Thyroid gland (tissue), 4 donors: ENCODE results near the gene OTUD7B. TPM values are rescaled to one million over a fixed set of nuclear protein-coding genes. Genes with fewer than 3 reads are reported as not detected.

Experiments used
- DNase-seq, 2 donors: peaks; one replicate each; pipeline ENCODE4 v3.0.0-alpha.2; 2019
- H3K27ac ChIP-seq, 3 donors: fragments of 200-600 bp; sonication (generic); 1 replicate in 2 of 3; 2 replicates in 1 of 3; pipeline ENCODE4 v1.5.1; 2016 to 2019; ENCODE audit warnings: mild to moderate bottlenecking in 1 of 3, moderate library complexity in 1 of 3
- H3K27me3 ChIP-seq: fragments of 200-600 bp; sonication (generic); one replicate; pipeline ENCODE4 v1.5.1; 2019
- H3K36me3 ChIP-seq, 2 donors: fragments of 200-600 bp; sonication (generic); one replicate each; pipeline ENCODE4 v1.5.1; 2016 to 2019
- H3K4me1 ChIP-seq, 2 donors: fragments of 200-600 bp; sonication (generic); one replicate each; pipeline ENCODE4 v1.5.1; 2017 to 2019
- H3K4me3 ChIP-seq, 3 donors: fragments of 200-600 bp; sonication (generic); replicated peaks in 1 of 3; 1 replicate in 2 of 3; 2 replicates in 1 of 3; pipeline ENCODE4 v1.5.1; 2016; ENCODE audit warnings: mild to moderate bottlenecking in 1 of 3
- H3K9me3 ChIP-seq: fragments of 200-600 bp; sonication (generic); one replicate; pipeline ENCODE4 v1.5.1; 2017
- POLR2A ChIP-seq, 2 donors: fragments of 450-650 bp; IDR thresholded peaks; one replicate each; pipeline ENCODE4 v1.6.1; 2017; ENCODE audit warnings: antibody characterized with exemption in 2 of 2, mild to moderate bottlenecking in 2 of 2, moderate library complexity in 1 of 2
- WGBS, 2 donors: methylation state at CpG; one replicate each; pipeline ENCODE4 v1.1.5; 2017; 5-methylcytosine and 5-hydroxymethylcytosine counted together
- intact Hi-C: fragments of 100-400 bp; cut with DNase I; formaldehyde crosslinking; loops from one replicate; pipeline ENCODE4 v1.15.1; 2023
- total RNA-seq, 4 donors: library from RNA; depleted of rRNA; stranded (reverse); fragments of >200 nt; gene quantifications; one replicate each; pipeline ENCODE4 v1.2.3, GENCODE V29; 2016
- TF ChIP-seq, protein P1 (sequence below), 6 experiments: fragments of 200-600 bp in 3 of 6; fragments of 450-650 bp in 3 of 6; sonication (generic) in 3 of 6; IDR thresholded peaks; one replicate each; pipeline ENCODE4 v1.5.1; 2016 to 2019; ENCODE audit warnings: antibody characterized with exemption in 6 of 6, mild to moderate bottlenecking in 2 of 6, inconsistent platforms in 1 of 6, moderate library complexity in 1 of 6

OTUD7B gene
- total RNA-seq, 4 donors from 2014 or later, result 15.9 to 39.2 (median 23.2) TPM

DNA sequence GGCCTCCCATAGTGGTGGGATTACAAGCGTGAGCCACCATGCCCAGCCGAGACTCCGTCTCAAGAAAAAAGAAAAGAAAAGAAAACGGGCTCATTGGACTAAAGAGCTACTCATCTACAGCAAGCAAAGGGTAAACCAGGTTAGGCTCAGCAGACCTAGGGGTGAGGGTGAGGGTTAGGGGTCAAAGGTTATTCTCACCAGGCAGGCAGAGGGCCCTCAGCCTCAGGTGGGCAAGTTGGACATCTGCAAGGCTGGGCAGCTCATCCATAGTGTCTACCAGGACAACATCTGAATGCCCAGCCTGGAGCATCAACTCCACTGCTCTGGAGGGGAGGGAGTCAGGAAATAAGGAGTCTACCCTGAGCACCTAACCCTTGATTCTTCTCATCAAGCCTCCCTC is 77.3 kb downstream of the OTUD7B start:
- Histone ChIP-seq H3K4me3 (no peak overlapping the region), H3K27ac (no peak overlapping the region), H3K9me3 (no peaks in the 10 kb centered on the region), H3K36me3 (no peaks in the 10 kb centered on the region), H3K4me1 (peaks cover 7 to 21% of the 10 kb centered on the region in 2 donors), H3K27me3 (no peaks in the 10 kb centered on the region)
- 96 to 99% methylated on average over 4 of the region's 4 CpGs for WGBS, 2 donors
- DNase-seq, result no peak
- TF ChIP-seq POLR2A (IDR thresholded peaks at IDR 0.05), result no peak
- TF ChIP-seq, protein P1, sequence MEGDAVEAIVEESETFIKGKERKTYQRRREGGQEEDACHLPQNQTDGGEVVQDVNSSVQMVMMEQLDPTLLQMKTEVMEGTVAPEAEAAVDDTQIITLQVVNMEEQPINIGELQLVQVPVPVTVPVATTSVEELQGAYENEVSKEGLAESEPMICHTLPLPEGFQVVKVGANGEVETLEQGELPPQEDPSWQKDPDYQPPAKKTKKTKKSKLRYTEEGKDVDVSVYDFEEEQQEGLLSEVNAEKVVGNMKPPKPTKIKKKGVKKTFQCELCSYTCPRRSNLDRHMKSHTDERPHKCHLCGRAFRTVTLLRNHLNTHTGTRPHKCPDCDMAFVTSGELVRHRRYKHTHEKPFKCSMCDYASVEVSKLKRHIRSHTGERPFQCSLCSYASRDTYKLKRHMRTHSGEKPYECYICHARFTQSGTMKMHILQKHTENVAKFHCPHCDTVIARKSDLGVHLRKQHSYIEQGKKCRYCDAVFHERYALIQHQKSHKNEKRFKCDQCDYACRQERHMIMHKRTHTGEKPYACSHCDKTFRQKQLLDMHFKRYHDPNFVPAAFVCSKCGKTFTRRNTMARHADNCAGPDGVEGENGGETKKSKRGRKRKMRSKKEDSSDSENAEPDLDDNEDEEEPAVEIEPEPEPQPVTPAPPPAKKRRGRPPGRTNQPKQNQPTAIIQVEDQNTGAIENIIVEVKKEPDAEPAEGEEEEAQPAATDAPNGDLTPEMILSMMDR (IDR thresholded peaks at IDR 0.05), result no peak
- intact Hi-C loops, result loop anchor here (5.0 kb wide), 1 partner anchor 36 kb away; the partner anchor contains the start of gene BOLA1

DNA sequence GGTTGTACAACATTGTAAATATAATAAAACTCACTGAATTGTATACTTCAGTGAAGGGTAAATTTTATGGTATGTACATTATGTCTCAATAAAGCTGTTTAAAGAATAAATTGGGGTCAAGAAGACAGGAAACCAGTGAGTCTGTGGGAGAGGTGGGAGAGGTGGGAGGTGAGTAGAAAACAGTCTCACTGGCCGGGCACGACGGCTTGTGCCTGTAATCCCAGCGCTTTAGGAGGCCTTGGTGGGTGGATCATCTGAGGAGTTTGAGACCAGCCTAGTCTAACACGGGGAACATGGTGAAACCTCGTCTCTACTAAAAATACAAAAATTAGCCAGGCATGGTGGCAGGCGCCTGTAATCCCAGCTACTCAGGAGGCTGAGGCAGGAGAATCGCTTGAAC is 78.1 kb downstream of the OTUD7B start:
- Histone ChIP-seq H3K9me3 (no peaks in the 10 kb centered on the region), H3K4me1 (peaks cover 6 to 13% of the 10 kb centered on the region in 2 donors), H3K27me3 (no peaks in the 10 kb centered on the region), H3K27ac (no peak overlapping the region), H3K4me3 (no peak overlapping the region), H3K36me3 (no peaks in the 10 kb centered on the region)
- WGBS, 2 donors, result 92 to 94% methylated on average over 8 of the region's 8 CpGs
- intact Hi-C loops, result loop anchor here (5.0 kb wide), 1 partner anchor 35 kb away; the partner anchor contains the start of gene BOLA1
- TF ChIP-seq POLR2A (IDR thresholded peaks at IDR 0.05), result no peak
- TF ChIP-seq, protein P1 (IDR thresholded peaks at IDR 0.05), result no peak
- DNase-seq, result no peak

DNA sequence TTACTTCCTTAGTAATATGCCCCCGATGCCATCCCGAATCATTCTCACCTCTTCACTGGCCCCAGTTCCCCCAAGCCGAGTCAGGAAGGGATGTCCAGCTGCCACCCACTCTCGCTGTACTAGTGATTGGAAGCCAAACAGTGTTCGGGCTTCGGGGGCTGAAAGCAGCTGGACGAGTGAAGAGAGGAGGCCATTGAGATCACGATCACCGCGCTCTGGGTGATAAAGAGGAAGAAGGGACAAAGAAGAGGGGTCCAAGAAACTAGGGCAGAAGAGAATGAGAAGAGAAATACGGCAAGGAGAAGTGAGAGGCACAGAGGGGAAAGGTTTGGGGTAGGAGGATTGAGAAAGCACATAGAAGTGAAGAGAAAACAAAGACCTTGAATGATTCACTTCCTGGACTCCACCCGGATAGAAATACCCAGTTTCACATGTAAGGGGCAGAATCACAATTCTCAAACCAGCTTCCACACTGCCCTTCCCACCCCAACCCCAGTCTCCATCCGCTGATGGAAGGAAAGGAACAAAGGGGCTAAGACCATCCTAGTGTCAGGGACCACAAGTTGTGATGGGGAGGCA is 79.2 kb downstream of the OTUD7B start:
- intact Hi-C loops, result loop anchor here (5.0 kb wide), 1 partner anchor 34 kb away; the partner anchor contains the start of gene BOLA1
- 89 to 90% methylated on average over 13 of the region's 13 CpGs for WGBS, 2 donors
- H3K27me3 ChIP-seq, result no peaks in the 10 kb centered on the region
- no peak overlapping the region for H3K4me3 ChIP-seq
- no peak for TF ChIP-seq POLR2A (IDR thresholded peaks at IDR 0.05)
- TF ChIP-seq, protein P1 (IDR thresholded peaks at IDR 0.05), result no peak
- no peaks in the 10 kb centered on the region for H3K9me3 ChIP-seq
- H3K27ac ChIP-seq, result no peak overlapping the region
- H3K4me1 ChIP-seq, result peaks cover 8 to 13% of the 10 kb centered on the region in 2 donors
- H3K36me3 ChIP-seq, result peaks cover under 1 to 3% of the 10 kb centered on the region in 2 donors
- DNase-seq, result no peak

DNA sequence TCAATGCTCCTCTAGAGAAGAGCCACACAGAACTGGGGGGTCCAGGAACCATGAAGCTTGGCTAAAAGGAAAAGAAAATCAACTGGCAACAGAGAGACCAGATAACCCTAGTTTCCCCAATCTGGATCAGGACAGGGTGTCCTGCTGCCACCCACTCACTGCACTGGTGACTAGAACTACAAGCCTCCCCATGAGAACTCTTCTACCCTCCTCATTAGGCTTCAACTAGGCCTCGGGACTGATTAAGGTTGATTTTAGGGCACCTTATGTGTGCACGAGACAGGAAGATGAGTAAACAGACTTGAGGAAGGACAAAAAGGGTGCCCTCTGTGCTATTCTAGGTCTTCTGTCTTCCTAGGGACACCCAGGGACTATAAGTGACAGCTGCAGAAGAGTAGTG is 80.7 kb downstream of the OTUD7B start:
- H3K4me3 ChIP-seq, result no peak overlapping the region
- no peak overlapping the region for H3K27ac ChIP-seq
- intact Hi-C loops, result loop anchor here (5.0 kb wide), 1 partner anchor 33 kb away; the partner anchor contains the start of gene BOLA1
- peaks cover 9 to 21% of the 10 kb centered on the region in 2 donors for H3K4me1 ChIP-seq
- H3K27me3 ChIP-seq, result no peaks in the 10 kb centered on the region
- peaks cover 15 to 16% of the 10 kb centered on the region in 2 donors for H3K36me3 ChIP-seq
- no peak for DNase-seq
- 74 to 95% methylated on average over 2 of the region's 2 CpGs for WGBS, 2 donors
- TF ChIP-seq, protein P1 (IDR thresholded peaks at IDR 0.05), result no peak
- TF ChIP-seq POLR2A (IDR thresholded peaks at IDR 0.05), result no peak
- no peaks in the 10 kb centered on the region for H3K9me3 ChIP-seq

DNA sequence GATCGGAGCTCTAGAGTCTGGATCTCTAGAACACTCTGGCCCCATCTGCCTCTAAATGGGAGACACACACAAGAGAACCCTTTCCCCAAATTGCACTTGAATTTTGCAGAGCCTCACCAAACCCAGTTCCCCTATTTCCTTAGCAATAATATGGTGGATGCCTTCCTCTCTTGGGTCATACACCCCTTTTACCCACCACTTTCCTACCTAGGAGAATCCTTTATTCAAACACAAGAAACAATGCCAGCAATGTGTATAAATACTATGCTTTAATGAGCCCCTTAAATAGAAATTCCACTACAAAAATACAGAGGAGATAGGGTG is 82.2 kb downstream of the OTUD7B start:
- H3K27me3 ChIP-seq, result no peaks in the 10 kb centered on the region
- TF ChIP-seq, protein P1 (IDR thresholded peaks at IDR 0.05), result no peak
- TF ChIP-seq POLR2A (IDR thresholded peaks at IDR 0.05), result no peak
- peak overlapping the region; percentile 56 to 87 (median 57) for H3K4me3 ChIP-seq
- H3K36me3 ChIP-seq, result peaks cover 30% of the 10 kb centered on the region in 2 donors
- 0% methylated on average over 1 of the region's 1 CpG for WGBS, 2 donors
- intact Hi-C loops, result no loop called here
- DNase-seq, result no peak
- H3K27ac ChIP-seq, result peak overlapping the region; percentile 94 to 95 (median 94)
- no peaks in the 10 kb centered on the region for H3K9me3 ChIP-seq
- H3K4me1 ChIP-seq, result peaks cover 9 to 25% of the 10 kb centered on the region in 2 donors
